NCI-H2196 (cell line): ENCODE measurements around the gene NEO1.
"Not testable (repeated sequence)": the region's sequence is repeated elsewhere in the genome, so short reads cannot be mapped to it uniquely, and the experiment has no call there.

Source experiments
- DNase-seq: peaks from one replicate; lab custom pipeline; 2025; ENCODE audit not compliant: unreplicated experiment; lab: John Stamatoyannopoulos, UW

Gene NEO1

GRCh38 chr15:73139041-73139743, 86.9 kb downstream of the NEO1 start:
- DNase-seq = no peak

- no peak for DNase-seq
Measured at GRCh38 chr15:73139744-73140553, 87.7 kb downstream of the NEO1 start.

- DNase-seq = no peak
Measured at GRCh38 chr15:73141216-73141900, 89.1 kb downstream of the NEO1 start.

- DNase-seq = no peak
Measured at GRCh38 chr15:73142802-73143762, 90.8 kb downstream of the NEO1 start.

GRCh38 chr15:73143763-73144155, 91.5 kb downstream of the NEO1 start:
- no peak for DNase-seq

- DNase-seq = no peak
Measured at GRCh38 chr15:73146419-73146818, 94.2 kb downstream of the NEO1 start.

- DNase-seq = no peak
Measured at GRCh38 chr15:73150831-73151230, 98.6 kb downstream of the NEO1 start.

GRCh38 chr15:73153024-73153423, 100.8 kb downstream of the NEO1 start:
- DNase-seq = no peak

- DNase-seq = no peak
Measured at GRCh38 chr15:73153447-73153846, 101.2 kb downstream of the NEO1 start.

GRCh38 chr15:73156431-73157191, 104.3 kb downstream of the NEO1 start:
- DNase-seq = no peak

GRCh38 chr15:73161546-73161945, 109.3 kb downstream of the NEO1 start:
- no peak for DNase-seq

- no peak for DNase-seq
Measured at GRCh38 chr15:73165435-73165834, 113.2 kb downstream of the NEO1 start.

- DNase-seq = no peak
Measured at GRCh38 chr15:73165844-73166243, 113.6 kb downstream of the NEO1 start.

- not testable (repeated sequence) for DNase-seq
Measured at GRCh38 chr15:73166711-73167110, 114.4 kb downstream of the NEO1 start.

GRCh38 chr15:73168487-73168886, 116.2 kb downstream of the NEO1 start:
- DNase-seq = no peak

GRCh38 chr15:73171711-73172110, 119.4 kb downstream of the NEO1 start:
- no peak for DNase-seq

GRCh38 chr15:73172508-73172907, 120.2 kb downstream of the NEO1 start:
- no peak for DNase-seq

GRCh38 chr15:73174171-73174570, 121.9 kb downstream of the NEO1 start:
- DNase-seq = no peak

- no peak for DNase-seq
Measured at GRCh38 chr15:73175382-73175781, 123.1 kb downstream of the NEO1 start.

GRCh38 chr15:73176598-73176997, 124.3 kb downstream of the NEO1 start:
- no peak for DNase-seq
